HK-2 (cell line): ENCODE results near the gene TLK1.

Experiments used
- DNase-seq: peaks from one replicate; pipeline ENCODE4 v3.0.0-alpha.2; 2018; ENCODE audit not compliant: unreplicated experiment

The TLK1 gene

DNA sequence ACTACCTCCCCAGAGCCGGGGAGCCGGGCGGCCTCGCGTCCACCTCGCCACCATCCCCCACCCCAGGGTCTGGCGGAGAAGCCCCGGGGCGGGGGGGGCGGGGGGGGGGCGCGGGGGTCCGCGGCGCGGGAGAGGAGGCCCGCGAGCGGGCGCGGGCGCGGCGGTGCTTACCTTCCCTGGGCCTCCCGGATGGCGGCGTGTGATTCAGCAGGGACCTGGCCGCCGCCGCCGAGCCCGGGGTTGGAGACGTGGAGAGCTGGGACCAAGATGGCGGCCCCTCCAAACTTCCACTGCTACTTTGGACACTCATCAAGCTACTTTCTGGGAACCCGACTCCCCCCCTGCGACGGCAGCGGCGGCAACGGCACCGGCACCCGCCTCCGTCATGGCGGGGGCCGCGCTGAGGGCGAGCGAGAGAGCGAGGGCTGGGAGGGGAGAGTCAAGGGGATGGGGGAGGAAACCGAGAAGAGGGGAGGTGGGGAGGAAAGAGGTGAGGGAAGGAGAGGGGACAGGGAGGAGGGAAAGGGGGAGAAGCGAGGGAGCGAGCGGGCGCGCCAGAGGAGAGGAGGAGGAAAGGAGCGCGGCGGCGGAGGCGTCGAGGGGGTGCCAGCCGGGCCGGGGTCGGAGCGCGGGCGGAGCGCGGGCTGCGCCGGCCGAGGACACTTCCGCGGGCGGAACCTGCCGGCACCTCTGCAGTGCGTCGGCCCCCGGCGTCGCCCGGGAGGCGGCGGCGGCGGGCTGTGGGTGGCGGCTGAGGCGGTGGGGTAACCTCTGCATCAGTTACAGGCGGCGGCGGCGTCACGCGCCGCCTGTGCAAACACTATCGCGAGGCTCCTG, at the start of gene TLK1:
TLK1 (minus strand) TSS at position 775 of the 837 bp plus-strand sequence; CDS start at position 310, 465 bp downstream.
- DNase-seq: peak; percentile 76

GRCh38 chr2:171210216-171210863, 49.6 kb upstream of the TLK1 start:
- no peak for DNase-seq

DNA sequence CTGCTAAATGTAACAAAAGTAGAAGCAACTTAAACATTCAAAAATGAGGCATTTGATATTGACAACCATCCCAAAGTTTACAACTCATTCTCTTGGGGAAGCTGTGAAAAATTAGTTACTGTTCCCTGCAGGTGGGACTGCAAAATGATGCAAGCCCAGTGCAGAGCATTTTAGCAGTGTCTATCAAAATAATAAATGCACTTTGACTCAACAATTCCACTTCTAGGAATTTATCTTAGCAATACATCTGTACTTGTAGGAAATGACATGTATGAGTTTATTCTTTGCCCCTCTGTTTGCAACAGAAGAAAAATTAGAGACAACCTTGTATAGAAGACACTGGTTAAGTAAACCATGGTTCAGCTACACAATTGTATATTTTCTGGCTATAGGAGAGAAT, 48.0 kb upstream of the TLK1 start:
- no peak for DNase-seq

DNA sequence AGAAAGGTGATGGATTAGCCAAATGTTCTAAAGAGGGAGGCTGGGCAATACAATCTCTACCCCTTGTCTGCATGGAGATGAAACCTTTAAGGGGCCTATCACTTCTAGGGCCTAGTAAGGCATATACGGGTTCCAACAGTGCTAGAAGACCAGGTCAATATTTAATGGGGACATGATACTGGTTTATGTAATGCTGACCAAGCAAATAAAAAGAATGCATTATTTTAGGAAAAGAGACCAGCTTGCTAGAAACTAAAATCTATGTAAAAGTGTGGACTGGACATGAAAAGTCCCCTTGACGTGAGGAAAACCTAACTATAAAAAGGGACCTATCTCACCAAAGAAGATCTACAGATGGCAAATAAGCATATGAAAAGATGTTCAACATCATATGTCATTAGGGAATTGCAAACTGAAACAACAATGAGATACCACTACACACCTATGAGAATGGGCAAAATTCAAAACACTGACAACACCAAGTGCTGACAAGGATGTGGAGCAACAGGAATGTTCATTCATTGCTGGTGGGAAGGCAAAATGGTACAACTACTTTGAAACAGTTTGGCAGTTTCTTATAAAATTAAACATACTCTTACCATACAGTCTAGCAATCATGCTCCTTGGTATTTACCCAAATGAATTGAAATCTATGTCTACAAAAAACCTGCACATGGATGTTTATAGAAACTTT, 45.9 kb upstream of the TLK1 start:
- no peak for DNase-seq

GRCh38 chr2:171205551-171205950, 44.9 kb upstream of the TLK1 start:
- no peak for DNase-seq

- no peak for DNase-seq
These were observed 41.1 kb upstream of the TLK1 start for GRCh38 chr2:171201767-171202166.

- no peak for DNase-seq
These were observed 40.6 kb upstream of the TLK1 start for GRCh38 chr2:171201271-171201670.

DNA sequence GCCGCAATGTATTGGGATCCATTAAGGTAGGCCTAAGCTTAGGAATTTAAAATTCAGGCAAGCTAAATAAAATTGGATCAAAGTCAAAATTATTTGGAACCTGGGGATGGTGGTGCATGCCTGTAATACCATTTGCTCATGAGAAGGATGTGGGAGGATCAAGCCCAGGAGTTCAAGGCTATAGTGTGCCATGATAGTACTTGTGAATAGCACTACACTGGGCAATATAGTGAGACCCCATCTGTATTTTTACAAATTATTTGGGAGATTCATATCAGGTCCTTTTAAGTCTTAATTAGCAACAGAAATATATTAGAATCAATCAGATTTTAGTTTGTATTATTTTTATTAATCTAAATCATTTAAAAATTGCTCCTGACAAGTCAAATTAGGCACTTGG, 39.8 kb upstream of the TLK1 start:
- no peak for DNase-seq

DNA sequence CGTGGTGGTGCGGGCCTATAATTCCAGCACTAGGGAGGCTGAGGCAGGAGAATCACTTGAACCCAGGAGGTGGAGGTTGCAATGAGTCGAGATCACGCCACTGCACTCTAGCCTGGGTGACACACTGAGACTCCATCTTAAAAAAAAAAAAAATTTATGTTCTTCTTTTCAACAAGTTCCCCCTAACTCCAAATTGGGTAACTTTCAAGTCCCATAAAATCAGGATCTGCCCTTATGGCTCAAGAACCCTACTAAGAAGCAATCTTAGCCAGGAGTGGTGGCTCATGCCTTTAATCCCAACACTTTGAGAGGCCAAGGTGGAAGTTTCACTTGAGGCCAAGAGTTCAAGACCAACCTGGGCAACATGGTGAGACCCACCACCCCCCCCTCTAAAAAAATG, 30.3 kb upstream of the TLK1 start:
- no peak for DNase-seq

DNA sequence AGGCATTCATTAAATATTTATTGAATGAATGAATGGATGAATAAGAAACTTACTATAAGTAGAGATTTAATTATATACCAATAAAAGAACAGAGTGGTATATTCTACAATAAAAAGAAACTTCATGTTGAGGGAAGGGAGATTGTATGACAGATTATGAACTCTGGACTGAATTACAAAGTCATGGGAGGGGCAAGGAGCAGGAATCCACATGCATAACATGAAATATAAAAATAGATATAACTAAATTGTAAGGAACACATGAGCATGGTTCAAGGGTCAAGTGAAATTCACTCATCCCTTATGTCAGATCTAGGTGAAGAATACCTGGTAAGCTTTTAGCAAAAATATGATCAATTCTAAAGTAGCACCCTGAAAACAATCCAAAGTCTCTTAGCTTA, 27.1 kb upstream of the TLK1 start:
- no peak for DNase-seq

GRCh38 chr2:171187177-171187576, 26.5 kb upstream of the TLK1 start:
- DNase-seq: no peak

DNA sequence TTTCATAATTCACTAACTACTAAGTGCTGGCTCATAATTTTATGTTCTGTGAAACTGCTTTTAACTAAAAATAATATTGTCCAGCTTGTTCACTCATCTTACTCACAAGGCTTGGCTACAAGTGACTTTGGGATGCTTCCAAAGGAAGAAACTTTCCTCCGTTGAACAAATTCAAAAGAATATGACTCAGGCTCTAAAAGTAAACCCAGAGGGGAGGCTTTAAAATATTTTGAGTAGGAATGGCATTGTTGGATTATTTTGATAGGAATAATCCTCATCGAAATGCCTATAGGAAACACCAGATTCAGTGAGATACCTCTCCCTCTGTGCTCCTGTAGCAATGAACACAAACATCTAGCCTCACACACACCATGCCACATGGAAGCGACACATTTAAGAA, 25.2 kb upstream of the TLK1 start:
- no peak for DNase-seq

DNA sequence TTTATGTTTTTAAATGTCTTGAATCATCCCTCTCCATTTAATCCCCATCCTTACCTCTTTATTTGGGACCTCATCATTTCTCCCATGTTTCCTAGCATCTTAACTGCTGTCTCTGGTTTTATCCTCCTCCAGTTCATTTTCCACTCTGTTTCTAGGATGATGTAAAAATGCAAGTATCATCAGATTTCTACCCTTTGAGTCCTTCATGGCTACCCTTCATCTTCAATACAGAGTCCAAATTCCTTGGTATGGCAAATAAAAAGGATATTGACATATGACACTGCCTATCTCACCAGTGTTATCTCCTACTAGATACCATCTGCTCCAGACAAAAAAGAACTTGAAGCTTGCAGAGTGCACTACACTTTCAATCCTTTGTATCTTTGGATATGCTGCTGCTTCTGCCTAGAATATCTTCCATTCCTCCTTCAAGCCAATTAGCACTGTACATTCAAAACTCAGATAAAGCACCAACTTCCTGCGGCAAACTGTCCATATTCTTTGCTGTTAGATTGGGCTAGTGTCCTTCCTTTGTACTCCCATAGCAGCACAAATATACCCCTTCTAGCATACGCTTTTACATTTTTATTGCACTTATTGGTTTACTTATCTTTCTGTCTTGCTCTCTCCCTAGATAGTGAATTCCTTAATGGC, 24.6 kb upstream of the TLK1 start:
- DNase-seq: no peak

GRCh38 chr2:171181064-171182049, 20.7 kb upstream of the TLK1 start:
- DNase-seq: no peak

DNA sequence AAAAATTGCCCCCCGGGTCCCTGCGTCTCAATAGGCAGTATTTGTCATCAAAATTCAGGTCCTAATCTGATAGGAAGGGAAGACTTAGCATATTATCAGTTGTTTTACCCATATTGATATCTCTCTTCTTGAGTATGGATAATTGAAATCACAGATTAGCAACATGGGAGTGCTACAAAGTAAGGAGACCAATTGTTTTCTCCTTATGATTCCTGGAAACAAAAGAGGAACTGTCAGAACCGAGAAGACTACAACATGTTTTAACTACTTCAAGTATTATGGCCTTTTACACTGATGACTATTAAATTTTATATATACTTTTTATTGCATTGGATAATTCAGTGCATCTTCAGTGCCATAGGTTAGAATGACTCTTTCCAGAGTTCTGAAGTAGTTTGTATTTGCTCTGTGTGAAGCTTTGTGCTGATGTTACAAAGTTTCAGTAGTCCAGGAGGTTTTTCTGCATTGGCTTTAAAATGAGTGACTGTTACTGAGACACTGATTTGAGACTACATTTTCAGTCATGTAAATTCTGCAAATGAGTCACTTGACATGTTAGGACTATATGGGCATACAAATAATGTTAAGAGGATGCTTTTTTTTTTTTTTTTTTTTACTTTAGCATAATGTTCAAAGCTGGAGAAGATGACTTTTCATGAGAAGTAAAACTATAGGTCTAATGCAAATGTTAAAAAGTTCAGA, 19.7 kb upstream of the TLK1 start:
- no peak for DNase-seq

DNA sequence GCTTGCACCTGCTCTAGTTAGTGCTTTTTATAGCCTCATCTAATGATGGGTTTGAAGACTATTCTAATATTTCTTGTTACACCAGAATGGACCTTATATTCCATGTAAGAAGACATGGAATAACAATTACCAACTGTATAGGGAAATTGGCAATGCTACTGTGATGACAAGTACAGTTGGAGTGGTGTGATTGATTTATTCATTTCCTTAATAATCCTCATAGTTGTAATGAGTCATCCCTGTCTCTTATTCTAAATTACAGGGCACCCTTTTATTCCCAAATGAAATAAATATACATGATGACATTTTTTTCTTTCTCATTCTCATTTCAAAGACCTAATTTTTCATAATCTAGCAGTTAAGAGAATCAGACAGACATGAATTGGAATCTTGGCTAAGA, 18.3 kb upstream of the TLK1 start:
- DNase-seq: no peak

DNA sequence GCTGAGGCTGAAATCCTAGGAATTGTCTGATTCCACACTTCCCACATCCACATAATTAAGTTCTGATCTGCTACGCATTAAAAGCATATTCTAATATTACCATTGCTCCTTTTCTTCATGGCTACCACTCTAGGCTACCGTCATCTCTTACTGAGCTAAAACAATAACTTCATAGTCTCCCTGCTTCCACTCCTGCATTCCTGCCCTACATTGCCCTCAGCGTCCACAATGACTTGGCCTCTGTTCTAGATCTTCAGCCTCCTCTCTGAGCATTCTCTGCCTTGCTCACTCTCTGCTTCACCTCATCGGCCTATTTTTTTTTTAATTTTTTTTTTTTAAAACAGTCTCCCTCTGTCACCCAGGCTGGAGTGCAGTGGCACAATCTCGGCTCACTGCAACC, 15.8 kb upstream of the TLK1 start:
- no peak for DNase-seq

DNA sequence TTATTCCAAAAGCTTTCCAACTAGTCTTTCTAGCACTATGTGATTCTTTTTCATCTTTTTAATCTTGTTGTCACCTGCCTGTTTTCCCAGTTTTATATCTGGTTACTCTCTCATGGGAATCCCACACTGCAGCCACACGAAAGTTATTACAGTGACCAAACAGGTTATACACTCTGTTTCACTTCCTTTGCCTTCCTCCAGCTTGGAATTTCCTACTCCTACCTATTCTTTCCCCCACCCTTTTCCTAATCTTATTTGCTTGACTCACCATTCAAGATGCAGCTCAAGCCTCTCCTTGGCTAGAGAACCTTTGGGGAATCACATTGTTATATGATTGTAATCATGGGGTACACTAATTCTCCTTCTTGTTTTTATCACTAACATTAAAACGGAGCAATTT, 13.4 kb upstream of the TLK1 start:
- DNase-seq: no peak

- no peak for DNase-seq
These were observed 12.4 kb upstream of the TLK1 start for GRCh38 chr2:171173087-171173486.

- DNase-seq: no peak
These were observed 11.1 kb upstream of the TLK1 start for GRCh38 chr2:171171808-171172207.
